HG02763 (cell line): ENCODE measurements around the gene RAB8B.
"Not testable (repeated sequence)": the region's sequence is repeated elsewhere in the genome, so short reads cannot be mapped to it uniquely, and the experiment has no call there.

Experiments
- ATAC-seq: cut with Tn5 transposase; IDR thresholded peaks from one replicate; pipeline ENCODE4 v1.9.1; 2021; ENCODE audit warnings: mild to moderate bottlenecking, moderate library complexity; ENCODE audit not compliant: unreplicated experiment

The RAB8B gene

GRCh38 chr15:63203451-63204090 lies 14.2 kb downstream of the RAB8B start:
- no peak for ATAC-seq

GRCh38 chr15:63206079-63206478 lies 16.7 kb downstream of the RAB8B start:
- ATAC-seq: no peak

GRCh38 chr15:63208824-63209223 lies 19.4 kb downstream of the RAB8B start:
- ATAC-seq: not testable (repeated sequence)

GRCh38 chr15:63210151-63211091 lies 21.0 kb downstream of the RAB8B start:
- ATAC-seq: no peak

GRCh38 chr15:63211092-63211490 lies 21.7 kb downstream of the RAB8B start:
- no peak for ATAC-seq

- no peak for ATAC-seq
These were observed 22.1 kb downstream of the RAB8B start for GRCh38 chr15:63211549-63211948.

GRCh38 chr15:63212050-63213004 lies 22.9 kb downstream of the RAB8B start:
- ATAC-seq: peak; percentile 39

- no peak for ATAC-seq
These were observed 28.8 kb downstream of the RAB8B start for GRCh38 chr15:63218100-63218808.

GRCh38 chr15:63219196-63219710 lies 29.8 kb downstream of the RAB8B start:
- ATAC-seq: no peak

GRCh38 chr15:63221346-63221745 lies 31.9 kb downstream of the RAB8B start:
- ATAC-seq: no peak

- no peak for ATAC-seq
These were observed 34.1 kb downstream of the RAB8B start for GRCh38 chr15:63223463-63223862.

GRCh38 chr15:63225381-63225780 lies 36.0 kb downstream of the RAB8B start:
- no peak for ATAC-seq

GRCh38 chr15:63226155-63226883 lies 36.9 kb downstream of the RAB8B start:
- ATAC-seq: no peak

- ATAC-seq: no peak
These were observed 37.6 kb downstream of the RAB8B start for GRCh38 chr15:63226966-63227401.

GRCh38 chr15:63227689-63228088 lies 38.3 kb downstream of the RAB8B start:
- ATAC-seq: no peak

- no peak for ATAC-seq
These were observed 41.8 kb downstream of the RAB8B start for GRCh38 chr15:63231206-63231605.

- ATAC-seq: no peak
These were observed 42.3 kb downstream of the RAB8B start for GRCh38 chr15:63231706-63232105.

- ATAC-seq: no peak
These were observed 43.0 kb downstream of the RAB8B start for GRCh38 chr15:63232405-63232804.

- no peak for ATAC-seq
These were observed 43.5 kb downstream of the RAB8B start for GRCh38 chr15:63232943-63233342.
